GM12864 (cell line): Measurements from ENCODE around the gene WASHC2C.
"Not testable (repeated sequence)": the region's sequence is repeated elsewhere in the genome, so short reads cannot be mapped to it uniquely, and the experiment has no call there.

ENCODE experiments used
- DNase-seq: peaks from one replicate; pipeline ENCODE4 v3.0.0-alpha.2; 2011; ENCODE audit warnings: low read depth
- H3K4me3 ChIP-seq: 2 replicates; pipeline ENCODE4 v1.5.1; 2011; ENCODE audit warnings: mild to moderate bottlenecking, low read depth, low read length, control low read depth
- TF ChIP-seq, protein P1 (sequence below): IDR thresholded peaks from 2 replicates; pipeline ENCODE4 v1.5.1; 2011; ENCODE audit warnings: low read depth, mild to moderate bottlenecking, moderate library complexity, low read length, control low read depth, inconsistent platforms; ENCODE audit errors: missing control alignments

WASHC2C gene

DNA sequence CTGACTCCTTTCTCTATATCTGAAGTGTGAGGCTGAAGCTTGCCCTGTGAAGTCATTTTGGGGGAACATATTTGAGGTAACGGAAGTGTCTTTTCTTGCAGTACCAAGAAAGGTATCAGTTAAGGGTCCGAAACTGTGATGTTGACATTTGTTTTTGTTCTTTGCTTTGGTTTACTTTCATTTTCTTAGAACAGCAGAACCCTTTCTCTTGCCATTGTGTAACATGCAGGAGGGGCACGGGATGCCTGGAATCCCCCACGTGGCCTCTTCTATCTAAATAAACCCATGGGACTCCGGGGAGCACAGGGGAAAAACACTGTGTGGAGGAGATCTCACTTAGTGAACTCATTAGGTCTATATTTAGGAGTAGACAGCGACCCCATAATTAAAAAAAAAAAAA lies 34.6 kb downstream of the WASHC2C start:
- not testable (repeated sequence) for DNase-seq, H3K4me3 ChIP-seq

DNA sequence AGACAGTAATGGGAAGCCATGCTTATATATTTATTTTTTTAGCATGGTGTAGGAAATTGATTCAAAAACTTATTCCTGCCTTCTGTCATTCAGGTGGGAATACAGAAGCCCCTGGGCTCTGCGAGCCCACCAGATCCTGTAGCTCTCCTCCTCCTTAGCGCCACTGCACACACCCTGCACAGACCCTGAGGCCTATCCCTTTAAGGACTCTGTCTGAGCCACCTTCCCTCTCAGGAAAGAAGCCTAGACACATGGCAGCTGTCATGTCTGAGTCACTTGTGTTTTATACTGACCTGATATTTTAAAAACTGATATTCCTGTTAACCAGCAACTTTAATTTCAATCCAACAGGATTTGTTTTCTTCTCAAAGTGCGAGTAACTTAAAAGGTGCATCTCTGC lies 36.0 kb downstream of the WASHC2C start:
- not testable (repeated sequence) for H3K4me3 ChIP-seq, DNase-seq

GRCh38 chr10:45768334-45768733 lies 41.3 kb downstream of the WASHC2C start:
- not testable (repeated sequence) for DNase-seq, H3K4me3 ChIP-seq

- DNase-seq, H3K4me3 ChIP-seq: not testable (repeated sequence)
These were observed 44.8 kb downstream of the WASHC2C start for GRCh38 chr10:45771757-45772461.

- H3K4me3 ChIP-seq, DNase-seq: not testable (repeated sequence)
These were observed 59.2 kb downstream of the WASHC2C start for GRCh38 chr10:45786217-45786616.

DNA sequence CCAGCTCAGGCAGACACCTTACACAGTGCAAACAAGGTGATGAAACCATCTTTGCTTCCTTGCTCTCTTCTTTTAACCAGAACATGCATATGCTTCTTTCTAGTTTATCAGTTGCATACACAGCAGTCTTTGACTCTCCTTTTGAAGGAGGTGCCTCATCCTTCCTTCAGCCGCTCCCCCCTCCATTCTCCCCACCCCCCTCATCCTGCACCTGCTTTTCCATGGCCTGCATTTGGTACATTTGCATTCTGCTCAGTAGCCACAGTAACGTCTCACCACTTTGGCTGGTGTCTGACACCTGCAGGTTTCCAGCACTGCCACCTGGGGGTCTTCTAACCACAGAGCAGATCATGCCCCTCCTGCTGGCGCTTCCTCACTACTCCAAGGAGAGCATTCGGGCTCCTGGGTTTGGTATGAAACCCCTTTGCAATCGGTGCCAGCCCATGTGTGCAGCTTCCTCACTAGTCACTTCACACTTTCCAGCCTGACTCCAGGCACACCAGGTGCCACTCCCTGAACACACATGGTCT lies 60.2 kb downstream of the WASHC2C start:
- not testable (repeated sequence) for DNase-seq, H3K4me3 ChIP-seq

- not testable (repeated sequence) for DNase-seq, H3K4me3 ChIP-seq
These were observed 62.9 kb downstream of the WASHC2C start for GRCh38 chr10:45789991-45790390.

- DNase-seq, H3K4me3 ChIP-seq: not testable (repeated sequence)
These were observed 63.8 kb downstream of the WASHC2C start for GRCh38 chr10:45790694-45791426.

GRCh38 chr10:45794761-45795160 lies 67.7 kb downstream of the WASHC2C start:
- H3K4me3 ChIP-seq, DNase-seq: not testable (repeated sequence)

DNA sequence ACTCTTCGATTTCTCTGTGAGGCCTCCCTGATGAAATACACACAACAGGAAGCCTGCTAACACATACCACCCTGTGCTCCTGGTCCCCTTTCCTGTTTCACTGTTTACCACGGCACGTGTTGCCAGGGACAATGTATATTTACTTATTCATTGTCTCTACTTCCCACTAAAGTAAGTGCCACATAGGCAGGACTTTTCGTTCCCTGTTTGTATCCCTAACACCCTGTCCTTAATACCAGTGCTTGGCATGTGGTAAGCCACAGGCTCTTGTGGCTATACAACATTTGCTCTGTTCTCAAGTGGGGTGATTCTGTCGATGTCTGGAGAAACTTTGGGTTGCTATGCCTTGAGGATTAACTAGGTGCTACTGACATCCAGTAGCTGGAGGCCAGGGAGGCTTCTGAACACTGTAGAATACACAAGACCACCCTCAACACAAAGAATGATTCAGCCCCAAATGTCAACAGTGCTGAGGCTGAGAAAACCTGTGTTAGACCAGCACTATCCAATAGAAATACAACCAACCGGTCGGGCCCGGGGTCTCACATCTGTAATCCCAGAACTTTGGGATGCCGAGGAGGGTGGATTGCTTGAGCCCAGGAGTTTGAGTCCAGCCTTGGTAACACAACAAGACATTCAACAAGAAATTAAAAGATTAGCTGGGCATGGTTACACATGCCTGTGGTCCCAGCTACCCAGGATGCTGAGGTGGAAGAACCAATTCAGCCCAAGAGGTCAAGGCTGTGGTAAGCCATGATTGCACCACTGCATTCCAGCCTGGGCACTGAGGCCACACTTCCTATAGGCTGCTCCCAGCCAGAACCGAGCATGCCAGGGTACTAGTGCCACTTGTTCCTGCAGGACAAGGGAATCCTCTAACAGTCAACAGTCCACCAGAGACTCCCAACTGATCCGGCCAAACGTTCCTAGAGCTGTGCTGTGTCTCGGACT lies 76.3 kb downstream of the WASHC2C start:
- DNase-seq, H3K4me3 ChIP-seq: not testable (repeated sequence)

GRCh38 chr10:45804996-45805395 lies 77.9 kb downstream of the WASHC2C start:
- not testable (repeated sequence) for DNase-seq, H3K4me3 ChIP-seq

DNA sequence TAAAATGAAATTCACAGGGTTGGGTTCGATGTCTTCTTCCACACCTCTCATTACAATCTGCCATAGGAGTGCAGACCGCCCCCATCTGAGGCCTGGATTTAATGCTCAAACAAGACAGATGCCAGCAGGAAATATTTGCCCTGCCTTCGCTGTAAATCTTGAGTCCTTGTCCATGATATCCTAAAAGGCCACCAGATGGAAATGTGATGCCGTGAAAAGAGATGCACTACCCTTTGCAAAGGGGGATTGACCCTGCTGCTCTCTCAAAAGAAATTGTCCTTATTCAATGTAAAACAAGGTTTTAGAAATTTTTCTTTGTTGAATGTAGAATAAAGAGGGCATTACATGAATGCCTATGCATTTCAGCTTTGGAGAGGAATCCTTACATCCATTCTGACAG lies 82.8 kb downstream of the WASHC2C start:
- no peak overlapping the region for H3K4me3 ChIP-seq
- DNase-seq: no peak
- TF ChIP-seq, protein P1, sequence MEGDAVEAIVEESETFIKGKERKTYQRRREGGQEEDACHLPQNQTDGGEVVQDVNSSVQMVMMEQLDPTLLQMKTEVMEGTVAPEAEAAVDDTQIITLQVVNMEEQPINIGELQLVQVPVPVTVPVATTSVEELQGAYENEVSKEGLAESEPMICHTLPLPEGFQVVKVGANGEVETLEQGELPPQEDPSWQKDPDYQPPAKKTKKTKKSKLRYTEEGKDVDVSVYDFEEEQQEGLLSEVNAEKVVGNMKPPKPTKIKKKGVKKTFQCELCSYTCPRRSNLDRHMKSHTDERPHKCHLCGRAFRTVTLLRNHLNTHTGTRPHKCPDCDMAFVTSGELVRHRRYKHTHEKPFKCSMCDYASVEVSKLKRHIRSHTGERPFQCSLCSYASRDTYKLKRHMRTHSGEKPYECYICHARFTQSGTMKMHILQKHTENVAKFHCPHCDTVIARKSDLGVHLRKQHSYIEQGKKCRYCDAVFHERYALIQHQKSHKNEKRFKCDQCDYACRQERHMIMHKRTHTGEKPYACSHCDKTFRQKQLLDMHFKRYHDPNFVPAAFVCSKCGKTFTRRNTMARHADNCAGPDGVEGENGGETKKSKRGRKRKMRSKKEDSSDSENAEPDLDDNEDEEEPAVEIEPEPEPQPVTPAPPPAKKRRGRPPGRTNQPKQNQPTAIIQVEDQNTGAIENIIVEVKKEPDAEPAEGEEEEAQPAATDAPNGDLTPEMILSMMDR: no peak

GRCh38 chr10:45811075-45811474 lies 84.0 kb downstream of the WASHC2C start:
- TF ChIP-seq, protein P1: no peak
- H3K4me3 ChIP-seq: no peak overlapping the region
- no peak for DNase-seq

DNA sequence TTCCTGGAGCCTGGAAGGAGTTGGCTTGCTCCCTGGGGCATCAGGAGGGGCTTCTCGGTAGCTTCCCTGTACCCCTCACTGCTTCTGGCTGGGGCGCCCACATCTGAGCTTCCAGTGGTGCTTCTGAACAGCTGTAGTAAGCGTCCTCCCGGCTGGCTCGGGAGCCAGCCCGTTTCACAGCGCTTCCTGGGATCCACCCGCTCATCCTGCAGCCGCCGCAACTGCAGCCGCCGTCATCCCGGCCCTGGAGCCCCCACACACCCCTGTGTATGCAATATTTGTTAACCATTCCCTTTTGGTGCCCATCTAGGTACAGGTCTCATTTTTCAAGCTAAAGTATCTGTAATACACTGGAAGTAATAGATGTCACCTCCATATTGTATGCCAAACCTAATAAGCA lies 85.9 kb downstream of the WASHC2C start:
- H3K4me3 ChIP-seq, DNase-seq: not testable (repeated sequence)

DNA sequence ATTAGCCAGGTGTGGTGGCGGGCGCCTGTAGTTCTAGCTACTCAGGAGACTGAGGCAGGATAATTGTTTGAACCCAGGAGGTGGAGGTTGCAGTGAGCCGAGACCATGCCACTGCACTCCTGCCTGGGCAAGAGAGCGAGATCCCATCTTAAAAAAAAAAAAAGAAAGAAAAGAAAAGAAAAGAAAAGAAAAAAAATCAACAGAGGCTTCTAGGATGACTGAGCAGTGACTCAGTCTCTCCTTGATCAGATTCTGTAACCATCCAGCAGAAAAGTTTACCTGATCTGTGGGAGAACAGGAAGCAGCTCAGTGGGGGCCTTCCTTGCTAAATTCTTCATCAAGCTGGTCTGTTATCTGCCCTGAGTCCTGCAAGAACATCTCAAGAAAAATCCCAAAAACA lies 87.1 kb downstream of the WASHC2C start:
- DNase-seq, H3K4me3 ChIP-seq: not testable (repeated sequence)
